IMR-90 (cell line): ENCODE results near the gene CRACDL. TPM values are rescaled to one million over a fixed set of nuclear protein-coding genes. Genes with fewer than 3 reads are reported as not detected.

Experiments used
- ATAC-seq: fragments of 200-7000 bp; cut with Tn5 transposase; 2 replicates; pipeline ENCODE4 v1.9.1; 2020; ENCODE audit warnings: low read depth, mild to moderate bottlenecking, moderate library complexity
- BruUV-seq: library from RNA; stranded (reverse); fragments of 400-500 nt; replicated peaks from 2 replicates; lab custom pipeline; 2021; lab: Mats Ljungman, UMichigan
- CTCF ChIA-PET: fragments of 300-600 bp; formaldehyde crosslinking; extraction: SDS; loops from one replicate; lab custom pipeline; 2021; ENCODE audit warnings: antibody characterized with exemption; lab: Yijun Ruan, JAX
- POLR2A ChIA-PET: fragments of 300-600 bp; sonication (Branson Sonifier 250); formaldehyde crosslinking; loops from one replicate; lab custom pipeline; 2022; ENCODE audit warnings: antibody characterized with exemption; ENCODE audit not compliant: unreplicated experiment; lab: Charles Lee
- DNase-seq: peaks from one replicate; pipeline ENCODE4 v3.0.0; 2013
- H2AFZ ChIP-seq: replicated peaks from 2 replicates; pipeline ENCODE3; 2013; ENCODE audit warnings: low read length, mild to moderate bottlenecking; ENCODE audit not compliant: poor library complexity
- H2AK5ac ChIP-seq: 2 replicates; pipeline ENCODE4 v1.6.1; 2013; ENCODE audit warnings: low read depth, low read length, inconsistent platforms
- H2AK9ac ChIP-seq: replicated peaks from 2 replicates; pipeline ENCODE3; 2013; ENCODE audit warnings: mild to moderate bottlenecking, low read depth, low read length, moderate library complexity; ENCODE audit not compliant: poor library complexity
- H2BK120ac ChIP-seq: 2 replicates; pipeline ENCODE4 v1.6.1; 2013; ENCODE audit warnings: low read depth, low read length, inconsistent platforms
- H2BK15ac ChIP-seq: 3 replicates; pipeline ENCODE4 v1.6.1; 2013; ENCODE audit warnings: low read depth, low read length, inconsistent platforms
- H2BK20ac ChIP-seq: 2 replicates; pipeline ENCODE4 v1.6.1; 2013; ENCODE audit warnings: low read depth, mild to moderate bottlenecking, inconsistent platforms, low read length, moderate library complexity
- H2BK5ac ChIP-seq: 2 replicates; pipeline ENCODE4 v1.6.1; 2013; ENCODE audit warnings: mild to moderate bottlenecking, low read depth, low read length, inconsistent platforms; ENCODE audit not compliant: poor library complexity, severe bottlenecking
- H3K14ac ChIP-seq: replicated peaks from 2 replicates; pipeline ENCODE4 v1.6.1; 2013; ENCODE audit warnings: low read depth, low read length, inconsistent platforms
- H3K18ac ChIP-seq: 2 replicates; pipeline ENCODE4 v1.6.1; 2013; ENCODE audit warnings: low read depth, low read length, control low read depth
- H3K23ac ChIP-seq: 2 replicates; pipeline ENCODE4 v1.6.1; 2013; ENCODE audit warnings: low read depth, low read length, inconsistent platforms
- H3K27ac ChIP-seq: 2 replicates; pipeline ENCODE4 v1.5.1; 2013; ENCODE audit warnings: mild to moderate bottlenecking, control low read depth, low read length; ENCODE audit not compliant: insufficient read depth
- H3K27me3 ChIP-seq: 2 replicates; pipeline ENCODE4 v1.6.1; 2013; ENCODE audit warnings: low read length; ENCODE audit not compliant: control insufficient read depth, insufficient read depth
- H3K36me3 ChIP-seq: 2 replicates; pipeline ENCODE4 v1.6.1; 2013; ENCODE audit warnings: low read length, mixed read lengths; ENCODE audit not compliant: control insufficient read depth, insufficient read depth
- H3K4ac ChIP-seq: 2 replicates; pipeline ENCODE4 v1.6.1; 2013; ENCODE audit warnings: low read depth, low read length, inconsistent platforms
- H3K4me1 ChIP-seq: 2 replicates; pipeline ENCODE4 v1.6.1; 2013; ENCODE audit warnings: low read length, mixed read lengths; ENCODE audit not compliant: control insufficient read depth, insufficient read depth
- H3K4me2 ChIP-seq: 2 replicates; pipeline ENCODE4 v1.6.1; 2013; ENCODE audit warnings: low read depth, mild to moderate bottlenecking, control low read depth, low read length, moderate library complexity
- H3K4me3 ChIP-seq: 2 replicates; pipeline ENCODE4 v1.5.1; 2013; ENCODE audit warnings: low read depth, mild to moderate bottlenecking, control low read depth, low read length, moderate library complexity; ENCODE audit not compliant: insufficient read depth
- H3K56ac ChIP-seq: 2 replicates; pipeline ENCODE4 v1.6.1; 2013; ENCODE audit warnings: low read length, inconsistent platforms; ENCODE audit not compliant: insufficient read depth; ENCODE audit errors: extremely low read depth
- H3K79me1 ChIP-seq, 2 experiments: 2 replicates each; pipeline ENCODE4 v1.6.1; 2013; ENCODE audit warnings: low read length in 2 of 2, inconsistent platforms in 1 of 2, low read depth in 1 of 2
- H3K9ac ChIP-seq: 2 replicates; pipeline ENCODE4 v1.6.1; 2013; ENCODE audit warnings: low read depth, low read length, control low read depth
- H3K9me1 ChIP-seq: 2 replicates; pipeline ENCODE4 v1.6.1; 2013; ENCODE audit warnings: low read length, inconsistent platforms; ENCODE audit not compliant: insufficient read depth
- H3K9me3 ChIP-seq: 2 replicates; pipeline ENCODE4 v1.6.1; 2013; ENCODE audit warnings: low read length; ENCODE audit not compliant: control insufficient read depth, insufficient read depth
- H4K20me1 ChIP-seq: 2 replicates; pipeline ENCODE4 v1.6.1; 2013; ENCODE audit warnings: low read length, inconsistent platforms; ENCODE audit not compliant: insufficient read depth
- H4K5ac ChIP-seq: 2 replicates; pipeline ENCODE4 v1.6.1; 2013; ENCODE audit warnings: mild to moderate bottlenecking, low read depth, low read length, control low read depth
- H4K8ac ChIP-seq, 2 experiments: 2 replicates each; pipeline ENCODE4 v1.6.1; 2013; ENCODE audit warnings: low read depth in 2 of 2, low read length in 2 of 2, control low read depth in 1 of 2, inconsistent platforms in 1 of 2
- H4K91ac ChIP-seq: 2 replicates; pipeline ENCODE4 v1.6.1; 2013; ENCODE audit warnings: low read depth, low read length, inconsistent platforms; ENCODE audit not compliant: insufficient read depth
- CTCF ChIP-seq: conservative IDR thresholded peaks from 2 replicates; pipeline ENCODE4 v1.5.1; 2012; ENCODE audit warnings: mild to moderate bottlenecking, low read depth, low read length, improper control_type of control experiment
- NFE2L2 ChIP-seq: fragments of 150-350 bp; IDR thresholded peaks from 2 replicates; pipeline ENCODE4 v1.6.1; 2016; ENCODE audit warnings: low read depth, mild to moderate bottlenecking, low read length
- POLR2A ChIP-seq: IDR thresholded peaks from 2 replicates; pipeline ENCODE4 v1.6.1; 2012; ENCODE audit warnings: mild to moderate bottlenecking, low read depth, low read length
- WGBS, 2 experiments: methylation state at CpG; one replicate each; pipeline versions ENCODE4 v1.1.5 to v1.1.7; 2013; ENCODE audit warnings: missing lambda C conversion rate in 2 of 2; ENCODE audit not compliant: insufficient read length in 1 of 2; ENCODE audit errors: extremely low coverage in 2 of 2; 5-methylcytosine and 5-hydroxymethylcytosine counted together
- dilution Hi-C: fragments of 300-500 bp; cut with HindIII; formaldehyde crosslinking; loops from one replicate; pipeline ENCODE4 v1.14.3; 2018; ENCODE audit warnings: low sequenced_read_pairs; ENCODE audit not compliant: unreplicated experiment
- in situ Hi-C: fragments of 300-500 bp; cut with MboI; formaldehyde crosslinking; loops from 3 replicates; pipeline ENCODE4 v1.14.3; 2019; ENCODE audit warnings: low sequenced_read_pairs, inconsistent platforms, mixed read lengths
- intact Hi-C: fragments of 100-400 bp; cut with micrococcal nuclease; formaldehyde crosslinking; loops from 2 replicates; pipeline ENCODE4 v1.10.0; 2022
- polyA plus RNA-seq, 3 experiments: library from polyadenylated mRNA; depleted of rRNA; stranded (reverse); fragments of >200 nt; gene quantifications; 2 replicates each; pipeline ENCODE4 v1.2.3, GENCODE V29; 2012; ENCODE audit warnings: low replicate concordance in 1 of 3
- total RNA-seq: library from RNA; depleted of rRNA; stranded (reverse); fragments of >200 nt; gene quantifications from 2 replicates; pipeline ENCODE4 v1.2.3, GENCODE V29; 2012

The CRACDL gene
- total and polyA plus RNA-seq, 2 of the 4 experiments (the other 2 are of a cell fraction) = not detected

GRCh38 chr2:98893911-98894321, 42.1 kb downstream of the CRACDL start:
- in situ Hi-C loops = no loop called here
- TF ChIP-seq NFE2L2 (no peak), CTCF (no peak), POLR2A (no peak)
- intact Hi-C loops = no loop called here
- no peak overlapping the region for H3K27ac ChIP-seq
- no TSS peak for BruUV-seq
- no peak overlapping the region for H2BK15ac ChIP-seq
- no peaks in the 10 kb centered on the region for H3K79me1 ChIP-seq
- H4K8ac ChIP-seq = no peak overlapping the region
- dilution Hi-C loops = no loop called here
- H3K9ac ChIP-seq = no peak overlapping the region
- peaks cover 8% of the 10 kb centered on the region for H3K27me3 ChIP-seq
- H3K23ac ChIP-seq = no peak overlapping the region
- no peak overlapping the region for H2BK120ac ChIP-seq
- ATAC-seq = no peak
- DNase-seq = no peak
- no peaks in the 10 kb centered on the region for H3K36me3 ChIP-seq
- H3K4ac ChIP-seq = no peak overlapping the region
- H3K14ac ChIP-seq = no peak overlapping the region
- H3K4me2 ChIP-seq = no peak overlapping the region
- H2AK9ac ChIP-seq = no peak overlapping the region
- H3K18ac ChIP-seq = no peak overlapping the region
- H3K4me3 ChIP-seq = no peak overlapping the region
- H2AK5ac ChIP-seq = no peak overlapping the region
- no peak overlapping the region for H4K91ac ChIP-seq
- H2BK20ac ChIP-seq = no peak overlapping the region
- no peak overlapping the region for H4K5ac ChIP-seq
- H2BK5ac ChIP-seq = no peak overlapping the region
- H3K4me1 ChIP-seq = no peaks in the 10 kb centered on the region
- no peaks in the 10 kb centered on the region for H4K20me1 ChIP-seq
- no CpG with 5 or more reads among the region's 10 CpGs for WGBS, 2 experiments
- no peak overlapping the region for H2AFZ ChIP-seq
- H3K9me3 ChIP-seq = no peaks in the 10 kb centered on the region
- no peak overlapping the region for H3K56ac ChIP-seq
- POLR2A ChIA-PET = no interaction called here
- H3K9me1 ChIP-seq = no peaks in the 10 kb centered on the region
- CTCF ChIA-PET = no interaction called here
